Endothelial cell of umbilical vein (primary cell): ENCODE data around the gene TAF3.

Experiments used
- CTCF ChIP-seq, 2 donors: IDR thresholded peaks; 1 replicate in 1 of 2; 2 replicates in 1 of 2; pipeline ENCODE4 v1.5.1; 2011; ENCODE audit warnings: low read length in 2 of 2, mild to moderate bottlenecking in 2 of 2, moderate library complexity in 2 of 2, control low read depth in 1 of 2, inconsistent platforms in 1 of 2, low read depth in 1 of 2; ENCODE audit not compliant: insufficient read depth in 1 of 2; ENCODE audit errors: extremely low read depth in 1 of 2
- EZH2 ChIP-seq: IDR thresholded peaks from 2 replicates; pipeline ENCODE4 v1.6.1; 2012; ENCODE audit warnings: borderline replicate concordance, low read depth, mild to moderate bottlenecking, moderate library complexity, low read length, inconsistent platforms; ENCODE audit not compliant: severe bottlenecking
- FOS ChIP-seq: IDR thresholded peaks from 2 replicates; pipeline ENCODE4 v1.6.1; 2011; ENCODE audit warnings: mild to moderate bottlenecking, low read length, moderate library complexity, borderline replicate concordance; ENCODE audit not compliant: insufficient read depth
- MAX ChIP-seq: IDR thresholded peaks from 2 replicates; pipeline ENCODE4 v1.6.1; 2011; ENCODE audit not compliant: insufficient read depth, insufficient read length
- POLR2A ChIP-seq: IDR thresholded peaks from 2 replicates; pipeline ENCODE4 v1.6.1; 2012; ENCODE audit warnings: low read depth, mild to moderate bottlenecking, control low read depth, low read length
- POLR2AphosphoS5 ChIP-seq: IDR thresholded peaks from 2 replicates; pipeline ENCODE4 v1.6.1; 2012; ENCODE audit warnings: low read depth, mild to moderate bottlenecking, control low read depth, low read length, moderate library complexity; ENCODE audit not compliant: insufficient read depth

GRCh38 chr10:7901256-7901655 lies 83.0 kb downstream of the TAF3 start:
- TF ChIP-seq POLR2A, result no peak
- no peak for TF ChIP-seq CTCF (IDR thresholded peaks at IDR 0.05; ENCODE audit: extremely low read depth in 1 of 2, insufficient read depth in 1 of 2, low read depth in 1 of 2, low read length in 2 of 2)
- no peak for TF ChIP-seq MAX
- no peak for TF ChIP-seq POLR2AphosphoS5
- no peak for TF ChIP-seq EZH2
- no peak for TF ChIP-seq FOS
